Vagina (tissue), 2 donors: ENCODE measurements around the gene APP.

ENCODE experiments used
- CTCF ChIP-seq, 3 experiments: fragments of 450-650 bp in 2 of 3; fragments of 200-600 bp in 1 of 3; sonication (generic) in 1 of 3; IDR thresholded peaks; one replicate each; pipeline ENCODE4 v1.5.1; 2017 to 2019; ENCODE audit warnings: antibody characterized with exemption in 3 of 3, mild to moderate bottlenecking in 2 of 3, moderate library complexity in 2 of 3
- POLR2AphosphoS5 ChIP-seq, 2 donors: sonication (generic); formaldehyde crosslinking; IDR thresholded peaks; one replicate each; pipeline ENCODE4 v1.9.0; 2017; ENCODE audit warnings: antibody characterized with exemption in 2 of 2, mild to moderate bottlenecking in 2 of 2, low read depth in 1 of 2; ENCODE audit not compliant: insufficient read depth in 1 of 2

GRCh38 chr21:25965951-25966707, 204.4 kb downstream of the APP start:
- TF ChIP-seq CTCF (IDR thresholded peaks at IDR 0.05) (no peak), POLR2AphosphoS5 (IDR thresholded peaks at IDR 0.05; ENCODE audit: insufficient read depth in 1 of 2, low read depth in 1 of 2) (no peak)
